GM12878 (cell line): ENCODE measurements around the gene RHNO1. TPM values are rescaled to one million over a fixed set of nuclear protein-coding genes. Genes with fewer than 3 reads are reported as not detected.

ENCODE experiments used
- ATAC-seq: fragments of 200-7000 bp; cut with Tn5 transposase; 3 replicates; pipeline ENCODE4 v1.9.1; 2020; ENCODE audit warnings: mild to moderate bottlenecking, moderate library complexity
- BruUV-seq: library from RNA; stranded (reverse); fragments of 400-500 nt; replicated peaks from 2 replicates; lab custom pipeline; 2021; lab: Mats Ljungman, UMichigan
- CTCF ChIA-PET: fragments of 300-600 bp; sonication (Branson Sonifier 250); formaldehyde crosslinking; extraction: SDS; loops from one replicate; lab custom pipeline; 2021; ENCODE audit warnings: inconsistent platforms; lab: Yijun Ruan, JAX
- POLR2A ChIA-PET: fragments of 350-600 bp; formaldehyde crosslinking; extraction: SDS; loops from one replicate; lab custom pipeline; 2021; ENCODE audit warnings: inconsistent platforms; lab: Charles Lee
- RAD21 ChIA-PET: fragments of 300-600 bp; sonication (Branson Sonifier 250); formaldehyde crosslinking; loops from one replicate; lab custom pipeline; 2023; ENCODE audit warnings: antibody characterized with exemption; ENCODE audit not compliant: unreplicated experiment; lab: Charles Lee
- SMC1A ChIA-PET: fragments of 300-600 bp; sonication (Branson Sonifier 250); formaldehyde crosslinking; loops from one replicate; lab custom pipeline; 2023; ENCODE audit not compliant: unreplicated experiment, uncharacterized antibody; lab: Charles Lee
- DNase-seq: peaks from one replicate; pipeline ENCODE4 v3.0.0-alpha.2; 2011; ENCODE audit warnings: low read depth, low spot score
- FAIRE-seq: peaks from 3 replicates; lab custom pipeline; 2011; peaks lifted over from hg19 to GRCh38; lab: Jason Lieb, UNC
- H2AFZ ChIP-seq: 2 replicates; pipeline ENCODE4 v1.6.0; 2011; ENCODE audit warnings: low read depth, low read length, control low read depth; ENCODE audit not compliant: control insufficient read depth
- H3K27ac ChIP-seq: 2 replicates; pipeline ENCODE4 v1.5.1; 2011; ENCODE audit warnings: control low read depth; ENCODE audit not compliant: control insufficient read depth, insufficient read depth
- H3K27me3 ChIP-seq, 2 experiments: replicated peaks in 1 of 2; 2 replicates each; pipeline versions ENCODE4 v1.6.0 to v1.6.1; 2011; ENCODE audit warnings: low read length in 1 of 2; ENCODE audit not compliant: control insufficient read depth in 2 of 2, insufficient read depth in 2 of 2
- H3K36me3 ChIP-seq, 2 experiments: 2 replicates each; pipeline ENCODE4 v1.5.1; 2011; ENCODE audit warnings: low read length in 1 of 2; ENCODE audit not compliant: control insufficient read depth in 2 of 2, insufficient read depth in 2 of 2
- H3K4me1 ChIP-seq: 2 replicates; pipeline ENCODE4 v1.6.1; 2011; ENCODE audit warnings: mild to moderate bottlenecking, low read length, moderate library complexity, mixed read lengths; ENCODE audit not compliant: control insufficient read depth, insufficient read depth
- H3K4me2 ChIP-seq: 2 replicates; pipeline ENCODE4 v1.6.0; 2011; ENCODE audit warnings: control low read depth; ENCODE audit not compliant: control insufficient read depth, insufficient read depth
- H3K4me3 ChIP-seq: fragments of 200-600 bp; sonication (generic); 2 replicates; pipeline ENCODE4 v1.5.1; 2016
- H3K79me2 ChIP-seq: 2 replicates; pipeline ENCODE4 v1.6.0; 2011; ENCODE audit warnings: low read length; ENCODE audit not compliant: control insufficient read depth, insufficient read depth
- H3K9ac ChIP-seq: 2 replicates; pipeline ENCODE4 v1.8.0; 2011; ENCODE audit warnings: low read length, control low read depth, mixed read lengths; ENCODE audit not compliant: control insufficient read depth, insufficient read depth
- H3K9me3 ChIP-seq: replicated peaks from 3 replicates; pipeline ENCODE4 v1.5.1; 2011; ENCODE audit warnings: mild to moderate bottlenecking, low read length; ENCODE audit not compliant: control insufficient read depth, insufficient read depth
- H4K20me1 ChIP-seq: 2 replicates; pipeline ENCODE4 v1.6.0; 2011; ENCODE audit not compliant: control insufficient read depth, insufficient read depth
- CHD4 ChIP-seq: fragments of 200-600 bp; sonication (generic); IDR thresholded peaks from 2 replicates; pipeline ENCODE4 v1.6.1; 2016; ENCODE audit warnings: mild to moderate bottlenecking
- EED ChIP-seq: sonication (generic); IDR thresholded peaks from 2 replicates; pipeline ENCODE4 v1.6.1; 2016; ENCODE audit warnings: antibody characterized with exemption, low read depth
- IRF4 ChIP-seq: IDR thresholded peaks from 2 replicates; pipeline ENCODE4 v1.6.1; 2011; ENCODE audit warnings: low read depth, low read length
- TCF12 ChIP-seq: IDR thresholded peaks from 2 replicates; pipeline ENCODE4 v1.6.1; 2011; ENCODE audit warnings: low read depth, mild to moderate bottlenecking, low read length
- WGBS: methylation state at CpG from one replicate; pipeline ENCODE4 v1.1.6; 2016; ENCODE audit warnings: low lambda C conversion rate; ENCODE audit not compliant: insufficient replicate concordance, insufficient coverage; ENCODE audit errors: missing lambda C conversion rate; 5-methylcytosine and 5-hydroxymethylcytosine counted together
- in situ Hi-C: fragments of 300-500 bp; cut with MboI; formaldehyde crosslinking; loops from 9 replicates; pipeline ENCODE4 v1.14.3; 2018; ENCODE audit warnings: mixed read lengths
- intact Hi-C: fragments of 100-400 bp; cut with micrococcal nuclease; formaldehyde crosslinking; loops from one replicate; pipeline ENCODE4 v1.14.2; 2022; ENCODE audit not compliant: unreplicated experiment
- polyA plus RNA-seq, 11 experiments: library from polyadenylated mRNA; depleted of rRNA in 4 of 11; unstranded in 6 of 11; stranded (reverse) in 5 of 11; fragments of >200 nt; fragmentation: Nextera tagmentation in 4 of 11; fragmentation: Illumina TruSeq in 1 of 11; extraction: Ambion mirVana in 4 of 11; extraction: Trizol in 1 of 11; gene quantifications; 1 replicate in 1 of 11; 2 replicates in 10 of 11; pipeline versions ENCODE4 v1.2.1 to v1.2.3, GENCODE V29; 2011 to 2016; ENCODE audit warnings: inconsistent platforms in 2 of 11, missing spikeins in 2 of 11, low read depth in 1 of 11
- total RNA-seq, 4 experiments: library from RNA; depleted of rRNA in 3 of 4; stranded (reverse); fragments of >200 nt in 3 of 4; fragmentation: Illumina TruSeq in 1 of 4; extraction: Trizol in 1 of 4; gene quantifications; 2 replicates each; pipeline versions ENCODE4 v1.2.1 to v1.2.3, GENCODE V29; 2013 to 2021
- TF ChIP-seq, protein P1 (sequence below): fragments of 450-650 bp; formaldehyde crosslinking; IDR thresholded peaks from 2 replicates; pipeline ENCODE4 v1.4.0; 2020; ENCODE audit warnings: mild to moderate bottlenecking, moderate library complexity

Gene RHNO1
- total and polyA plus RNA-seq, 10 of the 15 experiments (the other 5 are each of a cell fraction or from before 2014, with no cell fraction given), result 27.9 to 91.6 (median 49.3) TPM

DNA sequence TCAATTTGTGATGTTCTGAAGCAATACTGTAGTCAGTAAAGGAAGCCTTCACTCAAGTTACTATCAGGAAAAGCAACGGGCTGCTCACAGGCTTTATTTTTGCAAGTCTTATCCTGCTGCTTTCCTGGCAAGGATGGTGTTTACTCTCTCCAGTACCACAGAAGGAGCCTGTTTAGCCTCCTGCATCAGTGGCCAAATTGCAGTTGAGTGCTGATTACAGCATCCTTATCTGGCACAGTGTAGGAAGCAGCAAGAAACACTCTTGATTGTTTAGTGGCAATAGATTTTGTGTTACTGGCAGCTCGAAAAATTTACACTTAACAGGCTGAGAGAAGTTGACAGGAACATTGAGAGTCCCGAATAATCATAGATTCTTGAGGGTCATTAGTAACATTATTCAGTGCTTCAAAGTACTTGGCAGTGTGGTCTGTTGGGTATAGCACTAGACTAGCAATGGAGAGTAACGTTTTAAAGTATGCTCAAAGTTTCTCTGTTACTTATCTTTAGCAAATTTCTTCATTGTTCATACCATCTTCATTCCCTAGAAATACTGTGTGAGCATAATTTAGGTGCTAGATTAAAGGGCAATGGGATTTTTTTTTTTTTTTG, 25.4 kb downstream of the RHNO1 start:
- Histone ChIP-seq H3K9me3 (no peaks in the 10 kb centered on the region), H3K9ac (no peak overlapping the region), H3K27ac (no peak overlapping the region), H3K4me1 (no peaks in the 10 kb centered on the region), H4K20me1 (no peaks in the 10 kb centered on the region), H3K4me3 (no peak overlapping the region), H3K27me3 (no peaks in the 10 kb centered on the region), H3K79me2 (no peaks in the 10 kb centered on the region), H2AFZ (no peak overlapping the region), H3K4me2 (no peak overlapping the region), H3K36me3 (no peaks in the 10 kb centered on the region)
- no peak for FAIRE-seq
- ChIA-PET SMC1A (no interaction called here), RAD21 (no interaction called here), POLR2A (interaction anchor here (1.0 kb wide), 1 partner anchor 93 kb away, joined by 3 read pairs; no protein-coding TSS in a partner anchor), CTCF (no interaction called here)
- in situ Hi-C loops (no loop called here), intact Hi-C loops (no loop called here)
- no peak for DNase-seq
- BruUV-seq, result no TSS peak
- ATAC-seq, result no peak
- no peak for TF ChIP-seq CHD4
- TF ChIP-seq TCF12, result no peak
- no peak for TF ChIP-seq IRF4
- TF ChIP-seq, protein P1, sequence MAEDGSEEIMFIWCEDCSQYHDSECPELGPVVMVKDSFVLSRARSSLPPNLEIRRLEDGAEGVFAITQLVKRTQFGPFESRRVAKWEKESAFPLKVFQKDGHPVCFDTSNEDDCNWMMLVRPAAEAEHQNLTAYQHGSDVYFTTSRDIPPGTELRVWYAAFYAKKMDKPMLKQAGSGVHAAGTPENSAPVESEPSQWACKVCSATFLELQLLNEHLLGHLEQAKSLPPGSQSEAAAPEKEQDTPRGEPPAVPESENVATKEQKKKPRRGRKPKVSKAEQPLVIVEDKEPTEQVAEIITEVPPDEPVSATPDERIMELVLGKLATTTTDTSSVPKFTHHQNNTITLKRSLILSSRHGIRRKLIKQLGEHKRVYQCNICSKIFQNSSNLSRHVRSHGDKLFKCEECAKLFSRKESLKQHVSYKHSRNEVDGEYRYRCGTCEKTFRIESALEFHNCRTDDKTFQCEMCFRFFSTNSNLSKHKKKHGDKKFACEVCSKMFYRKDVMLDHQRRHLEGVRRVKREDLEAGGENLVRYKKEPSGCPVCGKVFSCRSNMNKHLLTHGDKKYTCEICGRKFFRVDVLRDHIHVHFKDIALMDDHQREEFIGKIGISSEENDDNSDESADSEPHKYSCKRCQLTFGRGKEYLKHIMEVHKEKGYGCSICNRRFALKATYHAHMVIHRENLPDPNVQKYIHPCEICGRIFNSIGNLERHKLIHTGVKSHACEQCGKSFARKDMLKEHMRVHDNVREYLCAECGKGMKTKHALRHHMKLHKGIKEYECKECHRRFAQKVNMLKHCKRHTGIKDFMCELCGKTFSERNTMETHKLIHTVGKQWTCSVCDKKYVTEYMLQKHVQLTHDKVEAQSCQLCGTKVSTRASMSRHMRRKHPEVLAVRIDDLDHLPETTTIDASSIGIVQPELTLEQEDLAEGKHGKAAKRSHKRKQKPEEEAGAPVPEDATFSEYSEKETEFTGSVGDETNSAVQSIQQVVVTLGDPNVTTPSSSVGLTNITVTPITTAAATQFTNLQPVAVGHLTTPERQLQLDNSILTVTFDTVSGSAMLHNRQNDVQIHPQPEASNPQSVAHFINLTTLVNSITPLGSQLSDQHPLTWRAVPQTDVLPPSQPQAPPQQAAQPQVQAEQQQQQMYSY, result no peak
- TF ChIP-seq EED, result no peak
- 94% methylated on average over 4 of the region's 4 CpGs for WGBS
